Right forelimb (tissue), 1 donor: ENCODE measurements around the gene TIPIN.

ENCODE experiments used
- DNase-seq: peaks from one replicate; pipeline ENCODE4 v3.0.0-alpha.2; 2018

The TIPIN gene

DNA sequence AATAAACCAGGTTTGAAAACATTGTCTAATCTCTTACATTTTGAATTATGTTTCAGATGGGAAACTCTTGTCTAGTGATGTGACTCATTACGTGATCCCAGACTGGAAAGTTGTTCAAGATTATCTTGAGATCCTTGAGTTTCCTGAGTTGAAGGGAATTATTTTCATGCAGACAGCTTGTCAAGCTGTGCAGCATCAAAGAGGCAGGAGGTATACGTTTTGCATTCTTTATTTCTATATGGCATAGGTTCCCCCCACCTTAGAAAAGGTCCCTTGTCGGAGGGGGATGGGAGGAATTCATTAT is 61.6 kb downstream of the TIPIN start:
- DNase-seq, result no peak

DNA sequence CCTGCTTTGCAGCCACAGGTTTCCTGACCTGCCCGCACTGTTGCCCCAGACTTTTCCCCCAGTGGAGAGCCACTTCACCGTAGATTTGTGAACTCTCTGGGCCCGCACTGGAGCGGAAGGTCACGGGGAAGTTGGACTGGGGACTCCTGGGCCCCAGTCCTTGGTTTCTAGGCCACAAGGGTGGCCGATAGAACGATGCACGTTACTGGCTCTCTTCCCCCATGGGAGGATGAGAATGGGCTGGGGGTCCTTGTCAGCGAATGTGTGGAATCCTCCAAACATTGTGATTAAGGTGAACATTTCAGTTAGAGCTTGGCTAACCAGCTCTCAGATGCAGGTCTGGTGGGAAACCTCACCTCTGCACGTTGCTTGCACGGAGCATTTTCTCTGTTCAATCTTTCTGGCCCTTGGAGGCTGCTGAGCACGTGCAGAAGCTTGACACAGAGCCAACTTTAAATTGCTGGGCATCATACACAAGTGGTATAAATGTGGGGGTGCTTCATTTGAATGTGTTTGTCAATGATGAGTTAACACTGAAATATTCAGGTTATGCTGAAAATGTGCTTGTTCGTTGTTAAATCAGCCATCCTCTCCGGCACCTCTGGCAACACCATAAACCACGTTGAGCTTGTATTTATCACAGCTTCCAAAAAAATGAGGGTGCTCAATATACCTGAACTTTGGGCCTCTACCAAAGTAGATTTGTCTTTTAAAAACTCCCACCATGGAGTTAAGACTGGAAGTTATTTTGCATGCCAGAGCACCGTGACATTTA is 62.1 kb downstream of the TIPIN start:
- no peak for DNase-seq

DNA sequence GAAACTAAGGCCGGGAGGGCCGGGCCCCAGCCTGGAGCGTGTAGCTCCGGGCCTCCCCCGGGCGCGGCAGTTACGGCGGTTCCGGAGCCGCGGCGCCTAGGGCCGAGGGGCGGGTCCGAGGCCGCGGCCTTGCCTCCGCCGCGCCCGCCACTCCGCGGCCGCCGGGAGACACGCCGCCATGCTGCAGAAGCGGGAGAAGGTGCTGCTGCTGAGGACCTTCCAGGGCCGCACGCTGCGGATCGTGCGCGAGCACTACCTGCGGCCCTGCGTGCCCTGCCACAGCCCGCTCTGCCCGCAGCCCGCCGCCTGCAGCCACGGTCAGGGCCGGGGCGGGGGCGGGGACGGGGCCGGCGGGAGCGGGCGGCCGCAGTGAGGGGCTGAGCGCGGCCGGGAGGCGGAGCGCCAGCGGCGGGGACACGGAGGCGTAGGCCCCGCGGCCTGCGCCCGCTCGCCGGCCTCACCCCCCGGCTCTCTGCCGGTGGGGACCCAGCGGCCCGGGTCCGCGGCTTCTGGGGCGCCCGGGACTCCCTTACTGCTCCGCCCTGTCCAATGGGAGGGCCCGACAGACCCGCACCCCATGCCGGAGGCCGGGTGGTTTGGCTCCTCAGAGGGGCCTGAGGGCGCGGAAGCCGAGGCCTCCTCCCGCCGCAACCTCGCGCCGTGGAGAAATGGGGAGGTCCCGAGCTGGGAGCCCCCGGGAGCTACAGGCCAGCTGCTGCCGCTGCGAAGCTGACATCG is 62.9 kb downstream of the TIPIN start, which contains the start of gene DIS3L:
Gene DIS3L, plus strand, starts transcription at position 150 of the 738 bp plus-strand sequence. Its CDS starts 29 bp downstream, at position 179.
- DNase-seq, result peak; percentile 77

- DNase-seq, result no peak
Observed at GRCh38 chr15:66292571-66293418, 63.7 kb downstream of the TIPIN start.

DNA sequence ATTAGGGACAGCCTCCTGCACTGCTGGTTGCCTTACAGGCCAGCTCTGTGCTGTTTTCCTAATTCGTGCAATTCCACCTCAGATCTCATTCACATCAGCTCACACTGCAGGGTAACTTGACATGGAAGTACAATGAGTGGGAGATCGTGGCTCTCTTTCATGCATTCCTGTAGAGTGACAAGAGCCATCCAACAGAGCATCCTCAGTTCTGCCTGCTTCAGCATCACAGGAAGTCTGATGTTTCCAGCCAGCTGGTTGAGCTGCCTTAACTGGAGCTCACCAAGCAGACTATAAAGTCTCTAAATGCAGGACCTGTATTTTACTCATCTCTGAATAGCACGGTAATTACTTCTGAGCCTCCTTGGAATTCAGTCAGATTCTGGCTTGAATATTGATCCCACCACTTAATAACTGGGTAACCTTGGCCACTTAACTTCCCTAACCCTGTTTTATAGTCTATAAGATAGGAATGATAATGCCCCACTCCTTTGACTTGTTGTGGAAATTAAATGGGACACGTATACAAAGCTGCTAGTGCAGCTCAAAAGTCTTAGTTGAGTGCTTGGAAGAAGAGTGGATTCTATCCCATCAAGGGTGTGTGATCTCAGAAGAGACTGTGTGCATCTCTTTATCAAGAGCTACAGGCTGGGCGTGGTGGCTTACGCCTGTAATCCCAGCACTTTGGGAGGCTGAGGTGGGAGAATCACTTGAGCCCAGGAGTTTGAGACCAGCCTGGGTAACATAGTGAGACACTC is 64.5 kb downstream of the TIPIN start:
- DNase-seq, result no peak

DNA sequence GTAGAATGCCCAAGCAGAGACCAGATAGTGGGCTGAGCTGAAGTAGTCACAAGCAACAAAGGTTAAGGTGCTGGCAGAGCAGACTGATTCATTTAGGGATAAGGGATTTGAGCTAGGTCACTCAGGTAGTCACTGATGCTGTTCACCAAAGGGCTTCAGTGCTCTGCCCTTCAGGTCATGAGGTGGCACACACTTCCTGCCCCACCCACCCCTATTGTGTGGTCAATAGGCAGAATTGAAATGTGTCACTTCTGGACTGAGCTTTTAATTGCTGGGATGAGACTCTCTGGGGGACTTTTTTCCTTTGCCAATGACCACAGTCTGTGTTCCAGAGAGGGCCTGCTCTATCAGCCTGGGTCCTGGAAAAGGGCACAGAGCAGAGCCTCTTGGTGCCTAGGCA is 66.0 kb downstream of the TIPIN start:
- DNase-seq, result no peak

GRCh38 chr15:66290007-66290406 is 66.5 kb downstream of the TIPIN start:
- no peak for DNase-seq

- no peak for DNase-seq
Observed at GRCh38 chr15:66288551-66289185, 67.8 kb downstream of the TIPIN start.

GRCh38 chr15:66288093-66288492 is 68.4 kb downstream of the TIPIN start:
- no peak for DNase-seq

DNA sequence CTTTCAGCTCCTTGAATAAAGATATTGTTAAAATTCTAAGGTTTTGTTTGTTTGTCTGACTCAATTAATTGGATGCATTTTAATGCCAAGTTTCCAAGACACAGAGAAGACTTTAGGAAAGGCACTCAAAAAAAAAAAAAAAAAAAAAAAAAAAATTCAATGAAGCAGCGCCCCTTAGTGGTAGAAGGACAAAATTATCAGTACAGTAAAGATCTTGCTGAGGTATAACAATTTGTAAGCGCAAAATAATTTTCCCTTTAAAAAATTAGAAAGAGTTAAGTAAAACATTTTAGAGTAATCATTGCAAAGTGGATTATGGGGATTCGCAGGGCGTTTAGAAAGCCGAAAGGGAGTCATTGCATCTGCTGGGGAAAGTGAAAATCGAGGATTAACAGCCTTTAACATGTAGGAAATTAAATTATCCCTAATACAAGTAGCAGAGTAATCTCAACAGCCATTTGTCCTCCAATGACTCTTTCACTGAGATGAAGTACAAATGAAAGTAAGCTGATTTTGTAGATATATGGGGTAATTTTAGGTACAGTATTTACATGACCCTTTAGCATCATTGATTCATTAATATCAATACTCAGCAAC is 68.9 kb downstream of the TIPIN start:
- DNase-seq, result no peak
